HUES6 (cell line): ENCODE measurements around the gene YTHDF1.
"Not testable (repeated sequence)": the region's sequence is repeated elsewhere in the genome, so short reads cannot be mapped to it uniquely, and the experiment has no call there.

Experiments
- H3K27ac ChIP-seq: 2 replicates; pipeline ENCODE4 v1.7.0; 2013; ENCODE audit warnings: low read depth, mild to moderate bottlenecking, low read length, inconsistent platforms
- H3K27me3 ChIP-seq: 2 replicates; pipeline ENCODE4 v1.6.1; 2013; ENCODE audit warnings: low read length; ENCODE audit not compliant: control insufficient read depth, insufficient read depth
- H3K36me3 ChIP-seq: 2 replicates; pipeline ENCODE4 v1.6.1; 2013; ENCODE audit warnings: low read length; ENCODE audit not compliant: control insufficient read depth, insufficient read depth
- H3K4me1 ChIP-seq: 2 replicates; pipeline ENCODE4 v1.6.1; 2013; ENCODE audit warnings: low read length; ENCODE audit not compliant: control insufficient read depth, insufficient read depth
- H3K4me3 ChIP-seq: 2 replicates; pipeline ENCODE4 v1.5.1; 2013; ENCODE audit warnings: low read depth, low read length
- H3K9ac ChIP-seq: one replicate; pipeline ENCODE4 v1.6.1; 2013; ENCODE audit warnings: mild to moderate bottlenecking, low read length
- H3K9me3 ChIP-seq: 2 replicates; pipeline ENCODE4 v1.6.1; 2013; ENCODE audit warnings: low read depth, low read length; ENCODE audit not compliant: control insufficient read depth, insufficient read depth

YTHDF1 gene

DNA sequence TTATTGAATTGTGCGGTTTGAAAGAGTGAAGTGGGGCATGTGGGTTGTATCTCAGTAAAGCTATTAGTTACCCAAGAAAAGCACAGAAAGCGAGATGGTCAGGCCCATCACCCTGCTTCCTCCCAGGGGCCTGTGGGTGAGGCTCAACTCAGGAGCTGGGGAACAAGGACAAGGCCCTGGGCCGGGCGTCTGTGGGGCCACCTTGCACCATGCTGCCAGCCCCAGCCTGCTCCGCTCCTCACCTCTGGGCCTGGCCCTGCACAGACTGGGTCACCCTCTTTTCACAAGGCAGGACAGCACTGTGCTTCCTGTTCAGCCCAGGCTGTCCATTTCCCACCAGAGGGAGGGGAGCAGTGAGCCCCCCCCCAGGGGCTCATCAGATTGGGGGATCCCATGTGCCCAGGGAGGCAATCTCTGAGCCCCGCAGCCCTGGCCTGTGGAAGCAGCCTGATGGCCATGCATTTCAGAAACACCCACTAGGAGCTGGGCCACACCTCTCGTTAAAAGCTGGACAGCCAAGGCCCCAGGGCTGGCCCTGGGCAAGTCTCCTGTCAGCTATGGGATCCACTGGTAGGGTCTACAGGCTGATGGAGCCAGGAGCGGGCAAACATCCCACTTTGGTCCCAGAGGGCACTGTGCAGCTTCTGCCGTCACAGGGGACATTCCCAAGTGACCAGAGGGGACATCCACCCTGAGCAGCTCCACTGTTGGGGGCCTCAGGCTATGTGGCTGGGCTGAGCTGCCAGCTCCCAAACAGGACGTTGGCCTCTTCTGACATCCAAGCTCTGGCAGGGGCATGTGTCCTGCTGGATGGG is 55.9 kb downstream of the YTHDF1 start:
- Histone ChIP-seq H3K4me3 (no peak overlapping the region), H3K9me3 (no peaks in the 10 kb centered on the region), H3K36me3 (no peaks in the 10 kb centered on the region), H3K9ac (no peak overlapping the region), H3K27ac (no peak overlapping the region), H3K4me1 (no peaks in the 10 kb centered on the region), H3K27me3 (peaks cover 15% of the 10 kb centered on the region; the same call in 1 of the 2 replicates)

DNA sequence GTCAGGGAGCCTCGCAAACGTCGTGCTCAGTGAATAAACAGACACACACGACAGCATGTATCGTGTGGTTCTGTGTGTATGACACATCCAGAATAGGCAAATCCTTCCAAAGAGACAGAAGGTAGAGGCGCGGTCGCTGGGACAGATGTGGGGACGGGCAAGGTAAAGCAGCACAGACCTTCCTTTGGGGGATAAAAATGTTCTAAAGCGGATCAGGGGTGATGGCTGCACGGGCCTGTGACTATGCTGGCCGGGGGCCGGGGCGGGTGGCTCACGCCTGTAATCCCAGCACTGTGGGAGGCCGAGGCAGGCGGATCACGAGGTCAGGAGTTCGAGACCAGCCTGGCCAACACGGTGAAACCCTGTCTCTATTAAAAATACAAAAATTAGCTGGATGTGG is 56.7 kb downstream of the YTHDF1 start:
- peaks cover 19% of the 10 kb centered on the region; the same call in 1 of the 2 replicates for H3K27me3 ChIP-seq
- H3K9ac ChIP-seq, H3K27ac ChIP-seq, H3K9me3 ChIP-seq, H3K4me1 ChIP-seq, H3K36me3 ChIP-seq, H3K4me3 ChIP-seq: not testable (repeated sequence)

DNA sequence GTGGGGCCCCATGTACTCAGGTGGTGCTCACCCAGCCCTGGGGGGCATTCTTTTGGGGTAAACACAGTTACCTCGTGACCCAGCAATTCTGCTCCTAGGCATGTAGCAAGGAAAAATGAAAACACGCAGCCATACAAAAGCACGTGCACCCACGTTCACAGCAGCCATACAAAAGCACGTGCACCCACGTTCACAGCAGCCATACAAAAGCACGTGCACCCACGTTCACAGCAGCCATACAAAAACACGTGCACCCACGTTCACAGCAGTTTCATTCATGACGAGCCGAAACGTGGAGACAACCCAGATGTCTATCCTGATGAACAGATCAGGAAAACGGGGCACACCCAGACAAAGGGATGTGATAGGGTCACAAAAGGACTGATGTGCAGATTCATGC is 57.1 kb downstream of the YTHDF1 start:
- Histone ChIP-seq H3K4me3 (no peak overlapping the region), H3K27me3 (peaks cover 19% of the 10 kb centered on the region; the same call in 1 of the 2 replicates), H3K36me3 (no peaks in the 10 kb centered on the region), H3K27ac (no peak overlapping the region), H3K9ac (no peak overlapping the region), H3K9me3 (no peaks in the 10 kb centered on the region), H3K4me1 (no peaks in the 10 kb centered on the region)

DNA sequence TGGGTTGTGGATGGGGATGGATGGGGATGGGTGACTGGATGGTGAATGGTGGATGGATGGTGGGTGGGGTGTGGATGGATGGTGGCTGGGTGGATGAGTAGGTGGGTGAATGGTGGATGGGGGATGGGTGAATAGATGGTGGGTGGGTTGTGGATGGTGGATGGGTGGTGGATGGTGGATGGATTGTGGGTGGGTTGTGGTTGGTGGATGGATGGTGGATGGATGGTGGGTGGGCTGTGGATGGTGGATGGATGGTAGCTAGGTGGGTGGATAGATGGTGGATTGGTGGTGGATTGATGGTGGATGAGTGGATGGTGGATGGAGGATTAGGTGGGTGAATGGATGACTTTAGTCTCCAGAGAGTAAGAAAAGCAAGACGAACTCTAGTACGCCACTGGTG is 57.6 kb downstream of the YTHDF1 start:
- Histone ChIP-seq H3K9ac (no peak overlapping the region), H3K36me3 (no peaks in the 10 kb centered on the region), H3K27me3 (peaks cover 19% of the 10 kb centered on the region; the same call in 1 of the 2 replicates), H3K27ac (no peak overlapping the region), H3K4me1 (no peaks in the 10 kb centered on the region), H3K4me3 (no peak overlapping the region), H3K9me3 (no peaks in the 10 kb centered on the region)

DNA sequence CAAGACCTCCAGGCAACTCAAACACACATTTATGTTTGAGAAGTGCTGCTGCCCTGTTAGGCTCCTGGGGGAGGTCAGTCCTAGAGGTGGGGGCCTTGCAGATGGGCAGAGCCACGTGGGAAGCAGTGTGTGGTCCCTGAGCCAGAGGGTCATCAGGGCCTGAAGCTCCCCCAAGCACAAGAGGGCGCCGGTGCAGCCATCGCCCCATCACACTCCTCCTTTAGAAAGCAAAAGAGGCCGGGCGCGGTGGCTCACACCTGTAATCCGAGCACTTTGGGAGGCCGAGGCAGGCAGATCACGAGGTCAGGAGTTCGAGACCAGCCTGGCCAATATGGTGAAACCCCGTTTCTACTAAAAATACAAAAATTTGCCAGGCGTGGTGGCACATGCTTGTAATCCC is 58.5 kb downstream of the YTHDF1 start:
- not testable (repeated sequence) for H3K9ac ChIP-seq, H3K27ac ChIP-seq, H3K36me3 ChIP-seq, H3K9me3 ChIP-seq, H3K4me3 ChIP-seq, H3K4me1 ChIP-seq
- peaks cover 17% of the 10 kb centered on the region; the same call in 1 of the 2 replicates for H3K27me3 ChIP-seq

DNA sequence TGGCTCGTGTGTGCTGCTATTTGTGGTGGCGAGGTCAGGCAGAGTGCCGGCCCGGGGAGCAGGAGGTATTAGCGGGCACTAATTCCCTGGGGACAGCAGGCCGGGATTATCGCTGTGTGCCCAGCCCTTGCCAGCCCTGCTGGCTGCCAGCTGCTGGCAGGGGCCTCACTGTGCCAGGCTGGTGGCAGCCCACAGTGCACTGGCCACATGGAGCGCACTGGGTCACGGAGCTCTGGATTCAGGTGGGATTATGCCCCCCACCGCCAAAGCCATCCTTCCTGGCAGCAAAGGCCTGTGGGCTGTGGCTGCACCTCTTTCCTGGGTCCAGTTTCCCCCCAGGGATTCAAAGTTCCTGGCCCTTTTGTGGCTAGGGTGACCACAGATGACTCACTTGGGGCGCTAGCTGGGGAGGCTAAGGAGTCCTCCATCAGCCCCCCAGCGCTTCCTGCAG is 59.7 kb downstream of the YTHDF1 start:
- H3K36me3 ChIP-seq = no peaks in the 10 kb centered on the region
- no peaks in the 10 kb centered on the region for H3K4me1 ChIP-seq
- H3K9ac ChIP-seq = no peak overlapping the region
- H3K27ac ChIP-seq = no peak overlapping the region
- H3K27me3 ChIP-seq = peaks cover 13% of the 10 kb centered on the region; the same call in 1 of the 2 replicates
- H3K9me3 ChIP-seq = no peaks in the 10 kb centered on the region
- no peak overlapping the region for H3K4me3 ChIP-seq

DNA sequence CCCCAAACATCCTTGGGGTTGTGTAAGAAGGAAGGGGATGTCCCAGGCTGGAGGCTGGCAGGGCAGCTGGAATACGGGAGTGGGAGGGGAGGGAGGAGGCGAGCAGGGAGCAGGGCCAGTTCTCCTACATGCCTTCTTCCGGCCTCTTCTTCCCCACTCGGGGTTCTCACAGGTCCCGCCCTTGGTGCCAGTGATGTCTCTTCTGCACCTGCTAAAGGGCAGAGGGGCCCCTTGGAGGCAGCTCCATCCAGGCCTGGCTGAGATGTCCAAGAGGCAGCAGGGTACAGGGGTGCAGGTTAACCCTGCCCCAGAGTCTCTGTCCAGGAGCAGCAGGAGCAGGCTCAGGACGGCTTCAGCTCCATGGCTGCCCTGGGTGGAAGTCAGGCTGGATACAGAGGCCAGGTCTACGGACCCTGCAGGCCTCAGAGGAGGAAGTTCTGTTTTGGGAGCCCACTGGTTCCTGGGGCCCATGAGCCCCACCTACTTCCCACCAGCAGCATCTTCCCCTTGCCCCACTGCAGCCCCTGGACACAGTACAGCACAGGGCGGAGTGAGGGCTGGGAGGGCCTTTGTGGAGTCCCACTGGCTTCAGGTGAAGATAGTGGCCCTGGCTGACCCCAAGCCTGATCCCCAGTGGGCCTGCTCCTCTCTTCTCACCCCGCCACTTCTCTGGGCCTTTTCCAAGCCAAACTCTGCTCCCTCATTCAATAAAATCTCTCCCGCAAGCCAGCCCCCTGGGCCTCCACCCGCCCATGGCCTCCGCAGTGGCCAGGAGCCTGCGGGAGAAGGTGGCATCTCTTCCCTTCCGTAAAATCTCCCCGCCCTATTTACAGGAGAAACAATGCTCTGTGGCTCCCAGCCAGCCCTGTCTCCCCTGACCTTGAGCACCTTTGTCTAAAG is 60.4 kb downstream of the YTHDF1 start:
- no peak overlapping the region for H3K27ac ChIP-seq
- H3K36me3 ChIP-seq = no peaks in the 10 kb centered on the region
- no peak overlapping the region for H3K9ac ChIP-seq
- peaks cover 13% of the 10 kb centered on the region; the same call in 1 of the 2 replicates for H3K27me3 ChIP-seq
- no peaks in the 10 kb centered on the region for H3K9me3 ChIP-seq
- H3K4me1 ChIP-seq = no peaks in the 10 kb centered on the region
- H3K4me3 ChIP-seq = no peak overlapping the region

DNA sequence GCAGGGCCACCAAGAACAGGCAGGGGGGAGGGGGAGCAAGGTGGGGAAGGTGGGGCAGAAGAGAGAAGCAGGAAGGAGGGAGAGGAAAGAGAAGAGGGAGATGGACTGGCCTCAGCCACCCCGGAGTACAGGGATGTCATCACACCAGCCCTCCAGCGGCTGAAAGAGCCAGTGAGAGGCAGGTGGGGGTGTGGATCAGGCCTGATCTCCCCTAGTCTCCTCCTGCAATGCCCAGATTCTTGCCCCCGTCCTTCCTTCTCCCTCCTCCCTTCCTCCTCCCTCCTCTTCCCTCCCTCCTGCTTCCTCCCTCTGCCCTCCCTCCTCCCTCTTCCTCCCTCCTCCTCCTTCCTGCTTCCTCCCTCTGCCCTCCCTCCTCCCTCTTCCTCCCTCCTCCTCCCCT is 61.5 kb downstream of the YTHDF1 start:
- Histone ChIP-seq H3K9me3 (no peaks in the 10 kb centered on the region), H3K27me3 (peaks cover 13% of the 10 kb centered on the region; the same call in 1 of the 2 replicates), H3K4me3 (no peak overlapping the region), H3K36me3 (no peaks in the 10 kb centered on the region), H3K9ac (no peak overlapping the region), H3K4me1 (no peaks in the 10 kb centered on the region), H3K27ac (no peak overlapping the region)

DNA sequence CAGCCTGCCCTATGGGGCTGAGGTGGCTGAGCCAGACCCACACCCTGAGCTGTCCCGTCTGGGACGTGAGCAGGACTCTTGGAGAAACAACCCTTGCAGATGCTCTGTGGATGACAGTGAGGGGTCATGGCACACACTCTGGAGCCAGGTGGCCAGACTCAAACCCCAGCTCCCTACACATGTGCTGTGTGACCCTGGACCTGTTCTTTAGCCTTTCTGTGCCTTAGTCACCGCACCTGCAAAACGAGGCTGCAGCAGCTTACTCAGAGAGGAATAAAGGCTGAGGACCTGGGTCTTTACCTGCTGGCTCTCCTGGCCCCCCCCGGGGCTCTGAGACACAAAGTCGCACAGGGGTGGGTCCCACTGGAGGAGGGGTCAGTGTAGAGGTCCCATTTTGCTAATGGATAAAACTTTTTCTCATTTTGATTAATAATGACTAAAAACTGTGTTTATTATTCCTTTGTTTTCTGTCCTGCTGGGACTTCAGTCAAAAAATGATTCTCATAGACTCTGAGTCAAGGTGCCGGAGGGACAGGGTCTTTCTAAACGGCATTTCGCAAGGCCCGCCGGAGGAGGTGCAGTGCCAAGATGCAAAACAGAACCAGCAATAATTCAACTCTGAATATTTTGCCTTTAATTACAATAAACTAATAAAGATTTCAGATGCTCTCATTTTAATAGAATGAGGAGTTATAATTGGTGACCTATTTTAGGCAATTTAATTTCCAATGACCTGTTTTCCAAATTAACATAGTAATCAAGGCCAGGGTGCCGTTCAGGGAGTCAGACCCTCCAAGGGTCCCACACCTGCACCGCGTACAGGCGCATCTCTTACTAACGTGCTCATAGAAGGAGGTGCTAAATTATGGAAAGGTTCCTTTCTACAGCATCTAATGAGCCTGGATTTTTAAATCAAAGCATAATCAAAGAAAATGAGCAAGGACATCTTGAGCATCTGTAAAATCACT is 62.4 kb downstream of the YTHDF1 start:
- Histone ChIP-seq H3K9ac (no peak overlapping the region), H3K27me3 (peaks cover 13% of the 10 kb centered on the region; the same call in 1 of the 2 replicates), H3K4me3 (no peak overlapping the region), H3K4me1 (no peaks in the 10 kb centered on the region), H3K9me3 (peaks cover 2% of the 10 kb centered on the region; the same call in 1 of the 2 replicates), H3K27ac (no peak overlapping the region), H3K36me3 (no peaks in the 10 kb centered on the region)
